ENCODE measurements around the gene TRRAP. TPM values are rescaled to one million over a fixed set of nuclear protein-coding genes. Genes with fewer than 3 reads are reported as not detected.

TRRAP gene
- polyA plus RNA-seq, 1 donor from 2014 or later: 12.9 TPM

DNA sequence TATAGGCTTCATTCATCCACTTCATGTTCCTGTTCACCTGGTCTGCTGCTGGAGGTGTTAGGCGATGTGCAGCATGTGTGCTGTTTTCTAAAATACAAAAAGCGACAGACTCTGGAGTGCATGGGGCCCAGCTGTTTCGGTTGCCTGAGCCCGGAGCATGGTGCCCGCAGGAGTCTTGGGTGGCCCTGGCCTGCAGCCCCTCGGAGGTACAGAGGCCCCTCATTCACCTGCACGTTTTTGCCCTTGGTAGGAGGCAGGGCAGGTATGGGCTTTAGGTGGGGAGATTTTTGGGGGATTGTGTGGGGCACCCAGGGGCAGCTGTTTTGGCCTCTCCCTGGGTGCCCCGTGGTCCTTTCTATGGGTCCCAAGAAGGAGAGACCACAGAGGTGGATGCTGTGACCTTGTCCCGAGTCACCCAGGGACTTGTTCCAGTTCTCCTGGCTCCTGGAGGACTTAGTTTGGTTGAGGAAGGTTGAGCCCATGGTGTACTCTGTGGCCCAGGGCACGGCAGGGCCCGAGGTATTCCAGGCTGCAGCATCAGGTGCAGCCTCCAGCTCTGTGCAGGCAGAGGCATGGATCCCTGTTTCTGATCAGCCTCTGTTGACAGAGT, 130.7 kb downstream of the TRRAP start:
- Histone ChIP-seq H3K9me3 (ENCODE audit: low read length) (no peaks in the 10 kb centered on the region), H3K27me3 (ENCODE audit: insufficient read depth, low read depth, low read length) (no peaks in the 10 kb centered on the region), H3F3A (ENCODE audit: insufficient read depth, low read length, poor library complexity, severe bottlenecking) (no peaks in the 10 kb centered on the region), H3K27ac (ENCODE audit: low read length) (no peak overlapping the region), H3K36me3 (ENCODE audit: insufficient read depth, low read length) (peaks cover 15% of the 10 kb centered on the region), H3K9me2 (ENCODE audit: insufficient read depth, low read length) (no peaks in the 10 kb centered on the region), H4K20me1 (ENCODE audit: insufficient read depth) (no peaks in the 10 kb centered on the region), H3K4me2 (ENCODE audit: low read length) (no peak overlapping the region), H2AFZ (ENCODE audit: low read depth, low read length) (no peak overlapping the region), H3K79me2 (replicated peaks; ENCODE audit: insufficient read depth, low read length) (no peaks in the 10 kb centered on the region), H3K9ac (ENCODE audit: low read length) (no peak overlapping the region), H3K4me3 (ENCODE audit: low read length) (no peak overlapping the region)
- TF ChIP-seq POLR2AphosphoS5 (IDR thresholded peaks at IDR 0.05): no peak
- TF ChIP-seq RAD21 (conservative IDR thresholded peaks at IDR 0.05): no peak
- TF ChIP-seq, protein P1, sequence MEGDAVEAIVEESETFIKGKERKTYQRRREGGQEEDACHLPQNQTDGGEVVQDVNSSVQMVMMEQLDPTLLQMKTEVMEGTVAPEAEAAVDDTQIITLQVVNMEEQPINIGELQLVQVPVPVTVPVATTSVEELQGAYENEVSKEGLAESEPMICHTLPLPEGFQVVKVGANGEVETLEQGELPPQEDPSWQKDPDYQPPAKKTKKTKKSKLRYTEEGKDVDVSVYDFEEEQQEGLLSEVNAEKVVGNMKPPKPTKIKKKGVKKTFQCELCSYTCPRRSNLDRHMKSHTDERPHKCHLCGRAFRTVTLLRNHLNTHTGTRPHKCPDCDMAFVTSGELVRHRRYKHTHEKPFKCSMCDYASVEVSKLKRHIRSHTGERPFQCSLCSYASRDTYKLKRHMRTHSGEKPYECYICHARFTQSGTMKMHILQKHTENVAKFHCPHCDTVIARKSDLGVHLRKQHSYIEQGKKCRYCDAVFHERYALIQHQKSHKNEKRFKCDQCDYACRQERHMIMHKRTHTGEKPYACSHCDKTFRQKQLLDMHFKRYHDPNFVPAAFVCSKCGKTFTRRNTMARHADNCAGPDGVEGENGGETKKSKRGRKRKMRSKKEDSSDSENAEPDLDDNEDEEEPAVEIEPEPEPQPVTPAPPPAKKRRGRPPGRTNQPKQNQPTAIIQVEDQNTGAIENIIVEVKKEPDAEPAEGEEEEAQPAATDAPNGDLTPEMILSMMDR (IDR thresholded peaks at IDR 0.05; ENCODE audit: poor library complexity, severe bottlenecking): no peak
- TF ChIP-seq, protein P2, sequence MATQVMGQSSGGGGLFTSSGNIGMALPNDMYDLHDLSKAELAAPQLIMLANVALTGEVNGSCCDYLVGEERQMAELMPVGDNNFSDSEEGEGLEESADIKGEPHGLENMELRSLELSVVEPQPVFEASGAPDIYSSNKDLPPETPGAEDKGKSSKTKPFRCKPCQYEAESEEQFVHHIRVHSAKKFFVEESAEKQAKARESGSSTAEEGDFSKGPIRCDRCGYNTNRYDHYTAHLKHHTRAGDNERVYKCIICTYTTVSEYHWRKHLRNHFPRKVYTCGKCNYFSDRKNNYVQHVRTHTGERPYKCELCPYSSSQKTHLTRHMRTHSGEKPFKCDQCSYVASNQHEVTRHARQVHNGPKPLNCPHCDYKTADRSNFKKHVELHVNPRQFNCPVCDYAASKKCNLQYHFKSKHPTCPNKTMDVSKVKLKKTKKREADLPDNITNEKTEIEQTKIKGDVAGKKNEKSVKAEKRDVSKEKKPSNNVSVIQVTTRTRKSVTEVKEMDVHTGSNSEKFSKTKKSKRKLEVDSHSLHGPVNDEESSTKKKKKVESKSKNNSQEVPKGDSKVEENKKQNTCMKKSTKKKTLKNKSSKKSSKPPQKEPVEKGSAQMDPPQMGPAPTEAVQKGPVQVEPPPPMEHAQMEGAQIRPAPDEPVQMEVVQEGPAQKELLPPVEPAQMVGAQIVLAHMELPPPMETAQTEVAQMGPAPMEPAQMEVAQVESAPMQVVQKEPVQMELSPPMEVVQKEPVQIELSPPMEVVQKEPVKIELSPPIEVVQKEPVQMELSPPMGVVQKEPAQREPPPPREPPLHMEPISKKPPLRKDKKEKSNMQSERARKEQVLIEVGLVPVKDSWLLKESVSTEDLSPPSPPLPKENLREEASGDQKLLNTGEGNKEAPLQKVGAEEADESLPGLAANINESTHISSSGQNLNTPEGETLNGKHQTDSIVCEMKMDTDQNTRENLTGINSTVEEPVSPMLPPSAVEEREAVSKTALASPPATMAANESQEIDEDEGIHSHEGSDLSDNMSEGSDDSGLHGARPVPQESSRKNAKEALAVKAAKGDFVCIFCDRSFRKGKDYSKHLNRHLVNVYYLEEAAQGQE (IDR thresholded peaks at IDR 0.05; ENCODE audit: borderline replicate concordance): no peak
- TF ChIP-seq MXI1 (conservative IDR thresholded peaks at IDR 0.05; ENCODE audit: poor library complexity, severe bottlenecking): no peak
- no peak for TF ChIP-seq TAF1 (IDR thresholded peaks at IDR 0.05; ENCODE audit: low read depth)
- no peak for TF ChIP-seq EP300 (conservative IDR thresholded peaks at IDR 0.05; ENCODE audit: poor library complexity, severe bottlenecking)
- TF ChIP-seq EZH2 (IDR thresholded peaks at IDR 0.05; ENCODE audit: borderline replicate concordance, insufficient read depth, low read length, poor library complexity, severe bottlenecking): no peak
- TF ChIP-seq SMC3 (conservative IDR thresholded peaks at IDR 0.05; ENCODE audit: poor library complexity): no peak

DNA sequence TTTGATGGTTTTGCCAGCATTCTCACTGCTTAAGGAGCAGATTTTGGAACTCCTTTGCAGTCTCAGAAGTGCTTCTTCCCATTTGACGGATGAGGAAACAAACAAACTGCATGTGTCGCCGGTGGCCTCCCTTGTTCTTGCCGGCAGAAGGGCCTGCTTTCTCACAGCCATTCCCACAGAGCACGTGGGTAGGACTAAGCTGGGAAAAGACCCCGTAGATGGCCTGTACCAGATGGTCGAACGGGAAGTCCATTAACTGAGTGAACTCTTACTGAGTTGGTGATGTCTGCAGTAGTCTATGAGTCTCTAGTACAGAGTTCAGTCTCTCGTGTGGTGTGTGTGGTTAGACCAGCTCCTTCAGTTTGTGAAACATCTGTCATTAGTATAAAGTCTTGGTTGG, 131.9 kb downstream of the TRRAP start:
- Histone ChIP-seq H2AFZ (ENCODE audit: low read depth, low read length) (no peak overlapping the region), H3K9ac (ENCODE audit: low read length) (no peak overlapping the region), H3F3A (ENCODE audit: insufficient read depth, low read length, poor library complexity, severe bottlenecking) (no peaks in the 10 kb centered on the region), H3K9me3 (ENCODE audit: low read length) (no peaks in the 10 kb centered on the region), H4K20me1 (ENCODE audit: insufficient read depth) (no peaks in the 10 kb centered on the region), H3K4me2 (ENCODE audit: low read length) (no peak overlapping the region), H3K27ac (ENCODE audit: low read length) (no peak overlapping the region), H3K4me3 (ENCODE audit: low read length) (no peak overlapping the region), H3K9me2 (ENCODE audit: insufficient read depth, low read length) (no peaks in the 10 kb centered on the region), H3K27me3 (ENCODE audit: insufficient read depth, low read depth, low read length) (no peaks in the 10 kb centered on the region), H3K36me3 (ENCODE audit: insufficient read depth, low read length) (peaks cover 15% of the 10 kb centered on the region), H3K79me2 (replicated peaks; ENCODE audit: insufficient read depth, low read length) (no peaks in the 10 kb centered on the region)
- TF ChIP-seq TAF1 (IDR thresholded peaks at IDR 0.05; ENCODE audit: low read depth): no peak
- TF ChIP-seq EZH2 (IDR thresholded peaks at IDR 0.05; ENCODE audit: borderline replicate concordance, insufficient read depth, low read length, poor library complexity, severe bottlenecking): no peak
- no peak for TF ChIP-seq POLR2AphosphoS5 (IDR thresholded peaks at IDR 0.05)
- TF ChIP-seq MXI1 (conservative IDR thresholded peaks at IDR 0.05; ENCODE audit: poor library complexity, severe bottlenecking): no peak
- TF ChIP-seq, protein P2 (IDR thresholded peaks at IDR 0.05; ENCODE audit: borderline replicate concordance): no peak

All from neural cell (in vitro differentiated cells).